Effector memory CD8-positive, alpha-beta T cell (primary cell): ENCODE results near the gene CNST.
A peak's percentile ranks its signal among the peaks of the same experiment; 100 is the strongest.
"Not testable (repeated sequence)": the region's sequence is repeated elsewhere in the genome, so short reads cannot be mapped to it uniquely, and the experiment has no call there.

ENCODE experiments used
- ATAC-seq: fragments of 150-1000 bp; cut with Tn5 transposase; replicated peaks from 2 replicates; pipeline ENCODE4 v1.10.0; 2021; ENCODE audit warnings: mild to moderate bottlenecking, moderate library complexity
- DNase-seq, 3 experiments: peaks; one replicate each; pipeline ENCODE4 v3.0.0; 2021
- H3K27ac Mint-ChIP-seq, 2 donors: one replicate each; pipeline ENCODE4 v1.8.0; 2022; ENCODE audit warnings: mild to moderate bottlenecking in 2 of 2, mixed read lengths in 2 of 2, moderate library complexity in 2 of 2
- H3K27me3 Mint-ChIP-seq, 2 donors: one replicate each; pipeline ENCODE4 v1.8.0; 2022; ENCODE audit warnings: mixed read lengths in 2 of 2
- H3K36me3 Mint-ChIP-seq: one replicate; pipeline ENCODE4 v1.8.0; 2022; ENCODE audit warnings: mild to moderate bottlenecking, moderate library complexity, mixed read lengths; ENCODE audit not compliant: insufficient read depth
- H3K4me1 Mint-ChIP-seq, 2 donors: one replicate each; pipeline ENCODE4 v1.8.0; 2022; ENCODE audit warnings: low read depth in 2 of 2, mixed read lengths in 2 of 2
- H3K4me3 Mint-ChIP-seq, 2 donors: one replicate each; pipeline ENCODE4 v1.8.0; 2022; ENCODE audit warnings: mild to moderate bottlenecking in 2 of 2, mixed read lengths in 2 of 2, moderate library complexity in 2 of 2
- H3K9me3 Mint-ChIP-seq, 2 donors: one replicate each; pipeline ENCODE4 v1.8.0; 2022; ENCODE audit warnings: mixed read lengths in 2 of 2

Gene CNST

DNA sequence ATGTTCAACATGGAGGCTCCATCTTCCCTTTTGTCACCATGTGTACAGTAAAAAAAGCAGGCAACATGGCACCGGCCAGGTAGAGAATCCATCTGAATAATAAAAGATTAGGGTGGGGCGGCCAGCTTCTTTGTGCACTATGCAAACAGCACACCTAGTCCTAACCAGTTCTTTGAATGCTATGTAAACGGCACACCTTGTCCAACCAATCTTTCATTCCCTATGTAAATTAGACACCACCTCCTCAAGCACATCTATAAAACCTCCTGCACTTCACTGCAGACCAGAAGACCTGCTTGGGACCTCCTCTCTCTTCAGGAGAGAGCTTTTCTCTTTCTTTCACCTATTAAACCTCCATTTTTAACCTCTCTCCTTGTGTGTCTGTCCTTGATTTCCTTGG is 28.4 kb upstream of the CNST start:
- H3K27me3 Mint-ChIP-seq: no peaks in the 10 kb centered on the region
- ATAC-seq (no peak), DNase-seq (no peak)
- H3K4me3 Mint-ChIP-seq: no peak overlapping the region
- H3K4me1 Mint-ChIP-seq: no peaks in the 10 kb centered on the region
- H3K9me3 Mint-ChIP-seq: no peaks in the 10 kb centered on the region
- H3K36me3 Mint-ChIP-seq: peaks cover 20% of the 10 kb centered on the region
- no peak overlapping the region for H3K27ac Mint-ChIP-seq

GRCh38 chr1:246540738-246541491 is 25.3 kb upstream of the CNST start:
- peaks cover 47% of the 10 kb centered on the region for H3K36me3 Mint-ChIP-seq

DNA sequence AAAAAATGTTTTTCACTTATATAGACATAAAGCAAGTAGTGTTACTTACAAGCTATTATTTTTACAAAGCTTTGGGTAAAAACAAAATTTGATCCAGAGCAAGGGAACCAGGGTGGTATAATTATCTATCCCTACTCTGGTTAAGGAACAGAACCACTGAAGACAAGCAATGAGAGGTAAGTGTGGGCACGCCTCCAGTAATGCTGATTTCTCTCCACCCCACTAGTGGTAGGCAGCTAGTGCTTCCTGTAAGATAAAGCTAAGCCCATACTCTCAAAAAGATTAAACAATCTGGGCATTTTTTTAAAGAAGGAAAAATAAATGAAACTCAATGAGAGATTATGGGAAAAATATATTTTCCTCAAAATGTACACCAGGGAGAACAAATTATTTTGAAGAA is 22.3 kb upstream of the CNST start:
- H3K36me3 Mint-ChIP-seq: peaks cover 65% of the 10 kb centered on the region
- DNase-seq (no peak), ATAC-seq (no peak)
- H3K27ac Mint-ChIP-seq: no peak overlapping the region
- no peaks in the 10 kb centered on the region for H3K9me3 Mint-ChIP-seq
- H3K27me3 Mint-ChIP-seq: no peaks in the 10 kb centered on the region
- H3K4me3 Mint-ChIP-seq: no peak overlapping the region
- no peaks in the 10 kb centered on the region for H3K4me1 Mint-ChIP-seq

More at GRCh38 chr1:246540738-246541491, 25.3 kb upstream of the CNST start:
- Mint-ChIP-seq H3K4me3 (no peak overlapping the region), H3K27ac (no peak overlapping the region), H3K4me1 (no peaks in the 10 kb centered on the region), H3K9me3 (no peaks in the 10 kb centered on the region), H3K27me3 (no peaks in the 10 kb centered on the region)
- no peak for DNase-seq
- no peak for ATAC-seq

- H3K9me3 Mint-ChIP-seq: no peaks in the 10 kb centered on the region
- DNase-seq (no peak), ATAC-seq (no peak)
- H3K4me3 Mint-ChIP-seq: no peak overlapping the region
- H3K27me3 Mint-ChIP-seq: no peaks in the 10 kb centered on the region
- peak overlapping the region in 1 of 2 donors; percentile 4 for H3K27ac Mint-ChIP-seq
- peaks cover 0 to 2% of the 10 kb centered on the region in 2 donors for H3K4me1 Mint-ChIP-seq
- H3K36me3 Mint-ChIP-seq: peaks cover 58% of the 10 kb centered on the region
Measured at GRCh38 chr1:246549665-246550064, 16.6 kb upstream of the CNST start.

- DNase-seq (no peak), ATAC-seq (no peak)
- Mint-ChIP-seq H3K27ac (peak overlapping the region in 1 of 2 donors; percentile 4), H3K9me3 (no peaks in the 10 kb centered on the region), H3K4me3 (no peak overlapping the region), H3K36me3 (peaks cover 59% of the 10 kb centered on the region), H3K4me1 (peaks cover 0 to 3% of the 10 kb centered on the region in 2 donors), H3K27me3 (no peaks in the 10 kb centered on the region)
Measured at GRCh38 chr1:246550402-246550801, 15.9 kb upstream of the CNST start.

- no peak for ATAC-seq
- Mint-ChIP-seq H3K27ac (no peak overlapping the region), H3K9me3 (no peaks in the 10 kb centered on the region), H3K4me3 (no peak overlapping the region), H3K27me3 (no peaks in the 10 kb centered on the region), H3K4me1 (peaks cover 0 to 3% of the 10 kb centered on the region in 2 donors), H3K36me3 (peaks cover 60% of the 10 kb centered on the region)
- DNase-seq: no peak
Measured at GRCh38 chr1:246552110-246552509, 14.1 kb upstream of the CNST start.

- H3K4me1 Mint-ChIP-seq: peaks cover 1 to 9% of the 10 kb centered on the region in 2 donors
- no peak overlapping the region for H3K4me3 Mint-ChIP-seq
- ATAC-seq (no peak), DNase-seq (no peak)
- H3K36me3 Mint-ChIP-seq: peaks cover 63% of the 10 kb centered on the region
- no peak overlapping the region for H3K27ac Mint-ChIP-seq
- H3K9me3 Mint-ChIP-seq: no peaks in the 10 kb centered on the region
- no peaks in the 10 kb centered on the region for H3K27me3 Mint-ChIP-seq
Measured at GRCh38 chr1:246554201-246554600, 12.1 kb upstream of the CNST start.

DNA sequence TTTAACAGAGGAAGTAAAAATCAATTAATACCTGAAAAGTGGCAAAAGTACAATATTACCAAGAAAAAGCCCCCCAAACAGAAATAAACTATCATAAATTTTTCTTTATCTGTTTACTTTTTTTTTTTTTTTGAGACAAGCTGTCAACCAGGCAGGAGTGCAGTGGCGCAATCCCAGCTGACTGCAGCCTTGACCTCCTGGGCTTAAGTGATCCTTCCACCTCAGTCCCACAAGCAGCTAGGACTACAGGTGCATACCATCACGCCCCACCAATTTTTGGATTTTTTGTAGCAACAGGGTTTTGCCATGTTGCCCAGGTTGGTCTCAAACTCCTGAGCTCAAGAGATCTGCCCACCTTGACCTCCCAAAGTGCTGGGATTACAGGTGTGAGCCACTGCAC is 8.2 kb upstream of the CNST start:
- no peak overlapping the region for H3K27ac Mint-ChIP-seq
- ATAC-seq (no peak), DNase-seq (no peak)
- no peaks in the 10 kb centered on the region for H3K9me3 Mint-ChIP-seq
- H3K4me1 Mint-ChIP-seq: peaks cover 6 to 16% of the 10 kb centered on the region in 2 donors
- peaks cover 64% of the 10 kb centered on the region for H3K36me3 Mint-ChIP-seq
- no peaks in the 10 kb centered on the region for H3K27me3 Mint-ChIP-seq
- no peak overlapping the region for H3K4me3 Mint-ChIP-seq

DNA sequence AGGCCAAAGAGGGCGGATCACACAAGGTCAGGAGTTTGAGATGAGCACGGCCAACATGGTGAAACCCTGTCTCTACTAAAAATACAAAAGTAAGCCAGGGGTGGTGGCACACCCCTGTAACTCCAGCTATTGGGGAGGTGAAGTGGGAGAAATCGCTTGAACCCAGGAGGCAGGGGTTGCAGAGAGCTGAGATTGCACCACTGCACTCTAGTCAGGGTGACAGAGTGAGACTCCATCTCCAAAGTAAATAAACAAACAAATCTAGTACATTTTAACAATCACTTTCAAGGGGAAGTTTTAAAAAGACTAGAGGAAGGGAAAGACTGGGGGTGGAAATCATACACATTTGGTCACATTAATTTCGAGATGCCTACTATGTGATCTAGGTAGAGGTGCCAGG is 6.9 kb upstream of the CNST start:
- Mint-ChIP-seq H3K9me3 (no peaks in the 10 kb centered on the region), H3K4me3 (no peak overlapping the region)
- no peak for DNase-seq

GRCh38 chr1:246560833-246561232 is 5.4 kb upstream of the CNST start:
- H3K36me3 Mint-ChIP-seq: peaks cover 49% of the 10 kb centered on the region

More for the DNA sequence above, 6.9 kb upstream of the CNST start:
- Mint-ChIP-seq H3K27me3 (no peaks in the 10 kb centered on the region), H3K4me1 (peaks cover 6 to 16% of the 10 kb centered on the region in 2 donors), H3K36me3 (peaks cover 61% of the 10 kb centered on the region), H3K27ac (peak overlapping the region in 1 of 2 donors; percentile 35)
- ATAC-seq: no peak

GRCh38 chr1:246564839-246565750 is 1.2 kb upstream of the CNST start:
- H3K4me3 Mint-ChIP-seq: peak overlapping the region; percentile 97 to 100
- no peaks in the 10 kb centered on the region for H3K27me3 Mint-ChIP-seq
- H3K9me3 Mint-ChIP-seq: no peaks in the 10 kb centered on the region
- H3K36me3 Mint-ChIP-seq: peaks cover 34% of the 10 kb centered on the region
- H3K27ac Mint-ChIP-seq: peak overlapping the region; percentile 94 to 97
- ATAC-seq (no peak), DNase-seq (no peak)
- peaks cover 25 to 35% of the 10 kb centered on the region in 2 donors for H3K4me1 Mint-ChIP-seq

More at GRCh38 chr1:246560833-246561232, 5.4 kb upstream of the CNST start:
- not testable (repeated sequence) for ATAC-seq, H3K27me3 Mint-ChIP-seq, H3K27ac Mint-ChIP-seq, DNase-seq, H3K4me3 Mint-ChIP-seq, H3K9me3 Mint-ChIP-seq
- H3K4me1 Mint-ChIP-seq: peaks cover 16 to 20% of the 10 kb centered on the region in 2 donors

DNA sequence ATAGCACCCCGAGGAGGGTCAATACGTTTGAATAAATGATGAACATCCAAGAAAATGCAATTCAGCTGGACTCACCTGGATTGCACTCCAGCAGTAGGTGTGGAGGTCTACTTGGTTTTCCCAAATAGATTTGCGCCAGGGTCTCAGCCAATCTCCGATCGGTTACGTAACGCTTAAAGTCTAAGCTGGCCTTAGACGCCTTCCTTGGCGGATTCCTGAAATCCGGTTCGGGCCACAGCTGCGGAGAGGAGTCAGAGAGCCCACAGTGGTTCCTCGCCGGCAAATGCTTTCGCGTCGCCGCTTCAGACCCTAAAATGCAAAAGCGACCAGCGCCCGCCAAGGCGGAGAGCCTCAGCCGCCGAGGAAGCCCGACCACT is 517 bp upstream of the CNST start:
- ATAC-seq (peak; percentile 2), DNase-seq (no peak)
- Mint-ChIP-seq H3K27me3 (no peaks in the 10 kb centered on the region), H3K36me3 (peaks cover 32% of the 10 kb centered on the region), H3K27ac (peak overlapping the region; percentile 94 to 97), H3K9me3 (no peaks in the 10 kb centered on the region), H3K4me3 (peak overlapping the region; percentile 97 to 100), H3K4me1 (peaks cover 27 to 34% of the 10 kb centered on the region in 2 donors)

GRCh38 chr1:246566813-246567645 is 773 bp downstream of the CNST start:
- ATAC-seq: peak; percentile 32
- Mint-ChIP-seq H3K4me1 (peaks cover 29 to 38% of the 10 kb centered on the region in 2 donors), H3K27ac (peak overlapping the region; percentile 94 to 97), H3K9me3 (no peaks in the 10 kb centered on the region), H3K36me3 (peaks cover 28% of the 10 kb centered on the region), H3K4me3 (peak overlapping the region; percentile 97 to 100), H3K27me3 (no peaks in the 10 kb centered on the region)
- no peak for DNase-seq
